CD14-positive monocyte (primary cell): ENCODE measurements around the gene C20orf141. TPM values are rescaled to one million over a fixed set of nuclear protein-coding genes. Genes with fewer than 3 reads are reported as not detected.
A peak's percentile ranks its signal among the peaks of the same experiment; 100 is the strongest.

Source experiments
- DNase-seq, 3 donors: peaks; one replicate each; pipeline ENCODE4 v3.0.0-alpha.2; 2011 to 2022
- H2AFZ ChIP-seq: 2 replicates; pipeline ENCODE4 v1.6.0; 2012; ENCODE audit warnings: mild to moderate bottlenecking, low read depth, low read length, inconsistent platforms; ENCODE audit not compliant: insufficient read depth, poor library complexity, severe bottlenecking
- H3K27ac ChIP-seq, 2 donors: 1 replicate in 1 of 2; 2 replicates in 1 of 2; pipeline ENCODE4 v1.5.1; 2012 to 2013; ENCODE audit warnings: low read length in 2 of 2, control low read depth in 1 of 2, inconsistent platforms in 1 of 2, low read depth in 1 of 2, mild to moderate bottlenecking in 1 of 2
- H3K27me3 ChIP-seq, 2 donors: one replicate each; pipeline versions ENCODE4 v1.6.0 to v1.6.1; 2011 to 2013; ENCODE audit warnings: low read length in 2 of 2; ENCODE audit not compliant: control insufficient read depth in 2 of 2, insufficient read depth in 2 of 2
- H3K36me3 ChIP-seq, 2 donors: replicated peaks in 1 of 2; 1 replicate in 1 of 2; 2 replicates in 1 of 2; pipeline versions ENCODE4 v1.5.1 to v1.6.1; 2012 to 2013; ENCODE audit warnings: low read length in 2 of 2, control low read depth in 1 of 2, inconsistent platforms in 1 of 2, mild to moderate bottlenecking in 1 of 2; ENCODE audit not compliant: insufficient read depth in 2 of 2, control insufficient read depth in 1 of 2
- H3K4me1 ChIP-seq, 2 donors: 1 replicate in 1 of 2; 2 replicates in 1 of 2; pipeline versions ENCODE4 v1.5.1 to v1.6.1; 2012 to 2013; ENCODE audit warnings: low read length in 2 of 2, control low read depth in 1 of 2, inconsistent platforms in 1 of 2, mild to moderate bottlenecking in 1 of 2, moderate library complexity in 1 of 2; ENCODE audit not compliant: insufficient read depth in 2 of 2, control insufficient read depth in 1 of 2
- H3K4me2 ChIP-seq: replicated peaks from 2 replicates; pipeline ENCODE3; 2012; ENCODE audit warnings: low read length, moderate library complexity, mild to moderate bottlenecking; ENCODE audit not compliant: poor library complexity, severe bottlenecking; ENCODE audit errors: extremely low read depth
- H3K4me3 ChIP-seq, 3 experiments: fragments of 200-600 bp in 1 of 3; sonication (generic) in 1 of 3; replicated peaks in 1 of 3; 1 replicate in 2 of 3; 2 replicates in 1 of 3; pipeline ENCODE4 v1.5.1; 2011 to 2013; ENCODE audit warnings: low read length in 3 of 3, mild to moderate bottlenecking in 3 of 3, control low read depth in 2 of 3, low read depth in 2 of 3, inconsistent platforms in 1 of 3, moderate library complexity in 1 of 3
- H3K79me2 ChIP-seq: 2 replicates; pipeline ENCODE4 v1.6.0; 2012; ENCODE audit warnings: mild to moderate bottlenecking, control low read depth, inconsistent platforms, low read length, moderate library complexity; ENCODE audit not compliant: insufficient read depth
- H3K9ac ChIP-seq: 2 replicates; pipeline ENCODE4 v1.6.0; 2017; ENCODE audit warnings: low read length, mild to moderate bottlenecking; ENCODE audit not compliant: insufficient read depth, poor library complexity, severe bottlenecking
- H3K9me3 ChIP-seq, 2 donors: replicated peaks in 1 of 2; 1 replicate in 1 of 2; 2 replicates in 1 of 2; pipeline versions ENCODE4 v1.5.1 to v1.6.1; 2012 to 2013; ENCODE audit warnings: low read length in 2 of 2, control low read depth in 1 of 2; ENCODE audit not compliant: control insufficient read depth in 1 of 2, insufficient read depth in 1 of 2
- H4K20me1 ChIP-seq: 2 replicates; pipeline ENCODE4 v1.6.0; 2012; ENCODE audit warnings: mild to moderate bottlenecking, low read length, control low read depth, moderate library complexity; ENCODE audit not compliant: insufficient read depth
- H3K27ac Mint-ChIP-seq, 7 donors: one replicate each; pipeline ENCODE4 v1.8.0; 2020; ENCODE audit warnings: mild to moderate bottlenecking in 7 of 7, mixed read lengths in 7 of 7, moderate library complexity in 6 of 7, inconsistent platforms in 2 of 7
- H3K27me3 Mint-ChIP-seq, 3 donors: one replicate each; pipeline ENCODE4 v1.8.0; 2021 to 2022; ENCODE audit warnings: low read depth in 3 of 3, mild to moderate bottlenecking in 3 of 3, mixed read lengths in 3 of 3, moderate library complexity in 3 of 3, inconsistent platforms in 1 of 3
- H3K36me3 Mint-ChIP-seq, 2 donors: one replicate each; pipeline ENCODE4 v1.8.0; 2020; ENCODE audit warnings: mixed read lengths in 2 of 2, inconsistent platforms in 1 of 2, mild to moderate bottlenecking in 1 of 2
- H3K4me1 Mint-ChIP-seq: one replicate; pipeline ENCODE4 v1.8.0; 2020; ENCODE audit warnings: mild to moderate bottlenecking, mixed read lengths
- H3K4me3 Mint-ChIP-seq, 2 donors: one replicate each; pipeline ENCODE4 v1.8.0; 2020; ENCODE audit warnings: mild to moderate bottlenecking in 2 of 2, mixed read lengths in 2 of 2, moderate library complexity in 1 of 2
- H3K9me3 Mint-ChIP-seq, 7 donors: one replicate each; pipeline ENCODE4 v1.8.0; 2020 to 2022; ENCODE audit warnings: mixed read lengths in 7 of 7, mild to moderate bottlenecking in 6 of 7, moderate library complexity in 6 of 7, inconsistent platforms in 2 of 7
- CTCF ChIP-seq: fragments of 200-600 bp; IDR thresholded peaks from one replicate; pipeline ENCODE4 v1.8.0; 2022; ENCODE audit warnings: antibody characterized with exemption, mild to moderate bottlenecking
- WGBS: methylation state at CpG from one replicate; pipeline ENCODE4 v1.1.5; 2013; ENCODE audit warnings: missing lambda C conversion rate; ENCODE audit not compliant: insufficient coverage; 5-methylcytosine and 5-hydroxymethylcytosine counted together
- intact Hi-C, 2 donors: fragments of 100-400 bp; cut with micrococcal nuclease; formaldehyde crosslinking; loops; one replicate each; pipeline versions ENCODE4 v1.15.0 to v1.15.1; 2023
- polyA plus RNA-seq, 3 donors: library from polyadenylated mRNA; depleted of rRNA in 1 of 3; unstranded in 2 of 3; stranded (reverse) in 1 of 3; fragments of 300-500 nt in 2 of 3; fragments of >200 nt in 1 of 3; fragmentation: Illumina TruSeq in 2 of 3; gene quantifications; 1 replicate in 2 of 3; 2 replicates in 1 of 3; pipeline ENCODE4 v1.2.3, GENCODE V29; 2012 to 2021

C20orf141 gene
- polyA plus RNA-seq, 3 donors, result not detected

- Histone ChIP-seq H3K9ac (no peak overlapping the region), H4K20me1 (no peaks in the 10 kb centered on the region), H3K4me1 (no peaks in the 10 kb centered on the region), H3K36me3 (no peaks in the 10 kb centered on the region), H2AFZ (no peak overlapping the region), H3K4me2 (no peak overlapping the region), H3K4me3 (no peak overlapping the region), H3K27me3 (peaks cover 18 to 33% of the 10 kb centered on the region in 2 donors), H3K9me3 (no peaks in the 10 kb centered on the region), H3K79me2 (no peaks in the 10 kb centered on the region), H3K27ac (no peak overlapping the region)
- WGBS, result 69% methylated on average over 31 of the region's 32 CpGs
- Mint-ChIP-seq H3K27ac (no peak overlapping the region), H3K4me3 (peak overlapping the region in 1 of 2 donors; percentile 66), H3K27me3 (peaks cover 29 to 36% (median 34%) of the 10 kb centered on the region in 3 donors), H3K4me1 (peaks cover 4% of the 10 kb centered on the region), H3K36me3 (no peaks in the 10 kb centered on the region), H3K9me3 (peaks cover 0 to 4% (median 2%) of the 10 kb centered on the region in 7 donors)
- DNase-seq, result no peak
- intact Hi-C loops, result no loop called here
- TF ChIP-seq CTCF, result no peak
These were observed 5.5 kb downstream of the C20orf141 start for GRCh38 chr20:2820084-2820895.

GRCh38 chr20:2820896-2821869 is 6.4 kb downstream of the C20orf141 start:
- peaks cover 29 to 41% (median 35%) of the 10 kb centered on the region in 3 donors for H3K27me3 Mint-ChIP-seq
- peak overlapping the region in 1 of 2 donors; percentile 68 for H3K4me3 Mint-ChIP-seq
- Histone ChIP-seq H3K4me3 (no peak overlapping the region), H3K27me3 (peaks cover 22 to 40% of the 10 kb centered on the region in 2 donors), H2AFZ (no peak overlapping the region), H3K79me2 (no peaks in the 10 kb centered on the region), H3K9me3 (no peaks in the 10 kb centered on the region), H4K20me1 (no peaks in the 10 kb centered on the region), H3K27ac (no peak overlapping the region), H3K9ac (no peak overlapping the region), H3K4me2 (no peak overlapping the region), H3K36me3 (no peaks in the 10 kb centered on the region), H3K4me1 (no peaks in the 10 kb centered on the region)
- DNase-seq, result no peak
- H3K36me3 Mint-ChIP-seq, result no peaks in the 10 kb centered on the region
- peak overlapping the region in 1 of 7 donors; percentile 0 for H3K27ac Mint-ChIP-seq
- 13% methylated on average over 62 of the region's 68 CpGs for WGBS
- intact Hi-C loops, result no loop called here
- H3K9me3 Mint-ChIP-seq, result peaks cover 0 to 4% (median 2%) of the 10 kb centered on the region in 7 donors
- H3K4me1 Mint-ChIP-seq, result peaks cover 4% of the 10 kb centered on the region
- no peak for TF ChIP-seq CTCF
